NCI-H1436 treated with DMSO at 0.1 percent for 48 hours (cell line): ENCODE data around the gene ART1.

ENCODE experiments used
- DNase-seq: peaks from one replicate; lab custom pipeline; 2025; lab: John Stamatoyannopoulos, UW

The ART1 gene

GRCh38 chr11:3666023-3666530, 21.1 kb downstream of the ART1 start:
- no peak for DNase-seq

GRCh38 chr11:3667149-3668035, 22.5 kb downstream of the ART1 start:
- DNase-seq: no peak

- no peak for DNase-seq
These were observed 24.2 kb downstream of the ART1 start for GRCh38 chr11:3669128-3669527.

- no peak for DNase-seq
These were observed 24.8 kb downstream of the ART1 start for GRCh38 chr11:3669742-3670183.

- DNase-seq: no peak
These were observed 26.7 kb downstream of the ART1 start, which contains the start of gene CHRNA10 for GRCh38 chr11:3671334-3672254. Gene CHRNA10 (minus strand): TSS chr11:3671384. CDS start chr11:3671312, 72 bp downstream.

GRCh38 chr11:3674189-3674588, 29.3 kb downstream of the ART1 start:
- DNase-seq: no peak

- no peak for DNase-seq
These were observed 31.0 kb downstream of the ART1 start for GRCh38 chr11:3675971-3676370.

GRCh38 chr11:3679077-3679476, 34.1 kb downstream of the ART1 start:
- no peak for DNase-seq

GRCh38 chr11:3683039-3683438, 38.1 kb downstream of the ART1 start:
- no peak for DNase-seq

- DNase-seq: no peak
These were observed 39.3 kb downstream of the ART1 start for GRCh38 chr11:3684129-3684818.

- no peak for DNase-seq
These were observed 39.9 kb downstream of the ART1 start for GRCh38 chr11:3684819-3685172.

- DNase-seq: no peak
These were observed 41.0 kb downstream of the ART1 start for GRCh38 chr11:3685923-3686322.

- DNase-seq: no peak
These were observed 41.8 kb downstream of the ART1 start for GRCh38 chr11:3686751-3687150.

GRCh38 chr11:3700410-3700809, 55.5 kb downstream of the ART1 start:
- no peak for DNase-seq

GRCh38 chr11:3700910-3701309, 56.0 kb downstream of the ART1 start:
- DNase-seq: no peak

- no peak for DNase-seq
These were observed 58.5 kb downstream of the ART1 start for GRCh38 chr11:3703383-3703782.

- DNase-seq: no peak
These were observed 62.2 kb downstream of the ART1 start for GRCh38 chr11:3707176-3707575.

- no peak for DNase-seq
These were observed 65.0 kb downstream of the ART1 start for GRCh38 chr11:3709977-3710376.

GRCh38 chr11:3710485-3711259, 65.7 kb downstream of the ART1 start:
- no peak for DNase-seq

- no peak for DNase-seq
These were observed 67.3 kb downstream of the ART1 start for GRCh38 chr11:3712274-3712673.
